GM18507 (cell line): ENCODE measurements around the gene NGFR.
"Not testable (repeated sequence)": the region's sequence is repeated elsewhere in the genome, so short reads cannot be mapped to it uniquely, and the experiment has no call there.

Experiments
- DNase-seq: peaks from one replicate; pipeline ENCODE4 v3.0.0; 2011; ENCODE audit warnings: low read depth; ENCODE audit not compliant: insufficient read length; ENCODE audit errors: extremely low spot score
- FAIRE-seq: peaks from 2 replicates; lab custom pipeline; 2011; peaks lifted over from hg19 to GRCh38; lab: Jason Lieb, UNC

NGFR gene

GRCh38 chr17:49494399-49494985 is 601 bp upstream of the NGFR start:
- no peak for FAIRE-seq
- no peak for DNase-seq

GRCh38 chr17:49495842-49496182 is 719 bp downstream of the NGFR start:
- DNase-seq (no peak), FAIRE-seq (no peak)

GRCh38 chr17:49496183-49496866 is 1.2 kb downstream of the NGFR start:
- DNase-seq (peak; percentile 65), FAIRE-seq (no peak)

GRCh38 chr17:49496867-49497147 is 1.7 kb downstream of the NGFR start:
- FAIRE-seq: no peak
- no peak for DNase-seq

- FAIRE-seq: no peak
- DNase-seq: no peak
Observed at GRCh38 chr17:49497148-49498028, 2.3 kb downstream of the NGFR start.

- FAIRE-seq (no peak), DNase-seq (no peak)
Observed at GRCh38 chr17:49498029-49498615, 3.0 kb downstream of the NGFR start.

- FAIRE-seq: no peak
- DNase-seq: no peak
Observed at GRCh38 chr17:49501496-49501895, 6.4 kb downstream of the NGFR start.

- FAIRE-seq: no peak
Observed at GRCh38 chr17:49502254-49502653, 7.2 kb downstream of the NGFR start.

GRCh38 chr17:49502680-49503079 is 7.6 kb downstream of the NGFR start:
- not testable (repeated sequence) for DNase-seq, FAIRE-seq

More at GRCh38 chr17:49502254-49502653, 7.2 kb downstream of the NGFR start:
- DNase-seq: no peak

GRCh38 chr17:49504369-49504768 is 9.3 kb downstream of the NGFR start:
- no peak for DNase-seq
- FAIRE-seq: no peak

GRCh38 chr17:49505854-49506253 is 10.8 kb downstream of the NGFR start:
- DNase-seq: no peak
- FAIRE-seq: no peak

- no peak for FAIRE-seq
- no peak for DNase-seq
Observed at GRCh38 chr17:49506282-49506681, 11.2 kb downstream of the NGFR start.

- DNase-seq (no peak), FAIRE-seq (no peak)
Observed at GRCh38 chr17:49508061-49508865, 13.2 kb downstream of the NGFR start.

- no peak for DNase-seq
- FAIRE-seq: no peak
Observed at GRCh38 chr17:49508866-49509587, 13.9 kb downstream of the NGFR start.

GRCh38 chr17:49509588-49509917 is 14.5 kb downstream of the NGFR start:
- FAIRE-seq (no peak), DNase-seq (no peak)

GRCh38 chr17:49510059-49510719 is 15.1 kb downstream of the NGFR start:
- DNase-seq (no peak), FAIRE-seq (no peak)

- FAIRE-seq (no peak), DNase-seq (no peak)
Observed at GRCh38 chr17:49510720-49511110, 15.6 kb downstream of the NGFR start.

- FAIRE-seq (no peak), DNase-seq (no peak)
Observed at GRCh38 chr17:49511810-49512209, 16.7 kb downstream of the NGFR start.
